Stimulated activated CD8-positive, alpha-beta memory T cell treated with anti-CD3 and anti-CD28 coated beads, Interleukin-4, amount 100 ng/mL, for 24 hours (primary cell): ENCODE data around the gene TPI1.
A peak's percentile ranks its signal among the peaks of the same experiment; 100 is the strongest.

Experiments
- DNase-seq: peaks from one replicate; pipeline ENCODE4 v3.0.0-alpha.2; 2020; ENCODE audit warnings: low read depth

The TPI1 gene

DNA sequence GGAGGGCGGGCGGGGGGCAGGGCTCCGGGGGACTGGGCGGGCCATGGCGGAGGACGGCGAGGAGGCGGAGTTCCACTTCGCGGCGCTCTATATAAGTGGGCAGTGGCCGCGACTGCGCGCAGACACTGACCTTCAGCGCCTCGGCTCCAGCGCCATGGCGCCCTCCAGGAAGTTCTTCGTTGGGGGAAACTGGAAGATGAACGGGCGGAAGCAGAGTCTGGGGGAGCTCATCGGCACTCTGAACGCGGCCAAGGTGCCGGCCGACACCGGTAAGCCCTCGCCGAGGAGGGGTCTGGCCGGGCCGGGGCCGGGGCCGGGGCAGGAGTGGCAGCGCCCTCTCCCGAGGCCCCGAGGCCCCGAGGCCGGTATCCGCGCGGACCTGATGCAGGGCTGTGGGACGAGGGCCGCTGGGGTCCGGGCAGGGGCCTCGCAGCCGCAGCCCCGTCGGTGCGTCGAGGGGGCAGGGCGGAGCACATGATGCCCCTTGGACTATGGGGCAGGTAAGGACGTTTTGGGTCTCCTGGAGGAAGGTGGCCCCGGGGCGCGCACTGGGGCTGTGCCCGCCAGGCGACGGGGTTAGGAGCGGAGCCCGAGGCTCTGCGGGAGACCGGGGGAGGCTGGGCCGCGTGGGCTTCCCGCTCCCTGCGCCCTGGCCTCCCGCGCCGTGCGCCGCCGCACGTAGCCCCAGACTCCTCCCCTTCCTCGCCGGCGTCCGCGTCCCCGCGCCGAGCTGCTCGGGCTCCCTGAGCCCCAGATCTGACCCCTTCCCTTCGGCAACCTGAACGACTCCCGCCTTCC is at the start of gene TPI1:
Gene TPI1 (plus strand): TSS at position 119 of the 798 bp plus-strand sequence. CDS start 36 bp downstream, at position 155.
- peak; percentile 71 for DNase-seq

DNA sequence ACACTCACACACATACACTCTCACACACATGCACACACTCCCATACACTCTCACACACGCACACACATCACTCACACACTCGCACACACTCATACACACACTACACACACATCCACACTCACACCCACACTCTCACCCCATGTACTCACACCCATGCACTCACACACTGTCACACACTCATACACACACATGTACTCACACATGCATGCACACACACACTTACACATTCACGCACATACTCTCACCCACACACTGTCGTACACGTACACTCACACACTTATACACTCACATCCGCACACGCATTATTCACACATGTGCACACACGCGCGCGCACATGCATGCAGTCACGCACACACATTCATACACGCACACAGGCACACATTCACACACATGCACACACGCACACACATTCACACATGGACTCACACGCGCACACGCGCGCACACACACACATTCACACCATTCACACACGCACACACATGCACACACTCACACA is 49.6 kb upstream of the TPI1 start:
- DNase-seq, result no peak

- no peak for DNase-seq
Measured at GRCh38 chr12:6818222-6818621, 49.1 kb upstream of the TPI1 start.

DNA sequence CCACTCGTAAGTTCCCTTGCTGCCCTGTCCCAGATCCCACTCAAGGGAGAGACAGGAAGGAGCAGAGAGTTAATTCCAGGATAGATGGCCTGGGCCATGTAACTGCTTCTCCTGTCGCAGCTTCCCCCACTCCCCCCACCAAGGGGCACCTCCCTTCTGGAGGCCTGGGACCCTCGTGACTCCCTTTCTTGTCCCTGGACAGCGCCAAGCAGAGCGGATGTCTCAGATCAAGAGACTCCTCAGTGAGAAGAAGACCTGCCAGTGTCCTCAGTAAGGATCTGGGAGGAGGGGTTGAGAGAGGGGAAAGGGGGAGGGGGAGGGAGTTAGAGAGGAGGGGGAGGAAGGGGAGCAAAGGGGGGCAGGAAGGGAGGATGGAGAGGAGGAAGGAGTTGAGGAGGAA is 48.7 kb upstream of the TPI1 start:
- no peak for DNase-seq

GRCh38 chr12:6819106-6820030 is 48.0 kb upstream of the TPI1 start:
- DNase-seq, result no peak

DNA sequence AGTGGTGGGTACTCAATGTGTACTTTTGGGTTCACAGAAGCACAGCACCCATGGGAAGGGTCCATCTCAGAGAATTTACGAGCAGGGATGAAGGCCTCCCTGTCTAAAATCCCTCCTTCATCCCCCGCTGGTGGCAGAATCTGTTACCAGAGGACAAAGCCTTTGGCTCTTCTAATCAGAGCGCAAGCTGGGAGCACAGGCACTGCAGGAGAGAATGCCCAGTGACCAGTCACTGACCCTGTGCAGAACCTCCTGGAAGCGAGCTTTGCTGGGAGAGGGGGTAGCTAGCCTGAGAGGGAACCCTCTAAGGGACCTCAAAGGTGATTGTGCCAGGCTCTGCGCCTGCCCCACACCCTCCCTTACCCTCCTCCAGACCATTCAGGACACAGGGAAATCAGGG is 47.2 kb upstream of the TPI1 start:
- DNase-seq, result no peak

DNA sequence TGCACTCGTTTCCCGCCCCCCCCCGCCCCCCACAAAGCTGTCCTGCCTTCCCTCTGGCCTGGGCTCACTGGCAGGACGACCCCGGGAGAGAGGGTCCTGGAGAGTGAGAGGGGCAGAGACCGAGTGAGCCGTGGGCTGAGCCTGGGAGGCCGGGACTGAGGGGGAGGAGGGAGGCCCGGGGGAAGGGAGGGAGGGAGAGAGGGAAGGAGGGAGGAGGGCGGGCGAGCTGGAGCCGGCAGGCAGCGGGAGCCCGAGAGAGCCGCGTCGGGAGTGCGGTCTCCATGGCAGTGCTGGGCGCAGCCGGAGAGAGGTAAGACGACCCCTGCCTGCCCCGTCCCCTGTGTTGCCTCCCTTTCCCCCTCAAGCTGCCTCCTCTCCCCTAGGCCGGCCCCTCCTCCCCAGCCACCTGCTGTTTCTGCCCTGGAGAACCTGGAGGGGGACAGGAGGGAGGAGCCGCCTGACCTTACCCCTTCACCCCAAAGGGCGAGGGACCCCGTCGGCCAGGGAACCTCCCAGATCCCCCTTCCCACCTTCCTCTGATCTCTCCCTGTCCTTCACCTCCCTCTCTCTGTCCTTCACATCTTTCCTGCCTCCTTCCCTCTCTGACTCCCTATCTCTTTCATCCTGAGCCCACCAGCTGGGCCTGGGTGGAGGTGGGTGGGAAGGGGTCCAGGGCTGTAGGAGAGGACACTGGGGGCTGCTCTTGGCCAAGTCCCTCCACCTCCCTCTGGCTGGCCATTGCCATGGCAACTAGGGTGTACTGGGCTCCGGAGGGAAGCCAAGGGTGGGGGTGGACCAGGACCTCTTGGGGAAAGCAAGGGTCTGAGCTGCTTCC is 45.5 kb upstream of the TPI1 start, which contains the start of gene GPR162:
Gene GPR162 (plus strand): TSS at position 231 of the 835 bp plus-strand sequence. CDS start 2,078 bp downstream, outside the sequence.
- DNase-seq, result no peak

DNA sequence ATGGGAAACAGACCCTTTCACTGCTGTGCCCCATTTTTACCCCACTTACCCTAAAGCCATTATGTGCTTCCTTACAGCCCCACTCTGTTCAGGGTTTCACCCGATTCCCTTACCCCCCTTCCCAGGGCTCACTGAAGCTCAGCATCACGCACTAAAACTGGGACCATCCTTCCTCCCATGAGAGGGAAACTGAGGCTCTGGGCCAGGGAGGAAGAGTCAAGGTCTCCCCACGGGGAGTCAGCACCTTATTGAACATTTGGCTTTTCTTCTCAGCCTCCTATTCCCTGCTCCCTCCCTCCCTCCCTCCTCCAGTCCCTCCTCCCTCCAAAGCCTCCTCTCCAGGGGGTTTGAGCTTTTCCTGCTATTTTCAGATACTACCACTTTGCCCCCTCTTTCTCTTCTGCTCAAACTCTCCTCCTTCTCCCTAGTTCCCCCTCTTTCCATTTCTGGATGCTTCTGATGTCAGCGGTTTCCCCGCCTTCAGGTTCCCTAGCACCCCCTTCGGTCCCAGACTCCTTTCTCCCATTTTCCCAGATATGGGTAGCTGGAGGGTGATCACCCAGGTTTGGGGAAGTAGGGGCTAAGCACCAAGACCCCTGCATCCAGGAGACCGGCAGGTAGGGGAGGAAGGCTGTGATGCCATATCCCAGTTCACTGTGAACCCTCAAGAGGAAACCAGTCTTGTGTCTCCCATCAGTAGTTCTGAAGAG is 44.8 kb upstream of the TPI1 start:
- DNase-seq, result no peak

- no peak for DNase-seq
Measured at GRCh38 chr12:6823182-6824084, 43.9 kb upstream of the TPI1 start.

DNA sequence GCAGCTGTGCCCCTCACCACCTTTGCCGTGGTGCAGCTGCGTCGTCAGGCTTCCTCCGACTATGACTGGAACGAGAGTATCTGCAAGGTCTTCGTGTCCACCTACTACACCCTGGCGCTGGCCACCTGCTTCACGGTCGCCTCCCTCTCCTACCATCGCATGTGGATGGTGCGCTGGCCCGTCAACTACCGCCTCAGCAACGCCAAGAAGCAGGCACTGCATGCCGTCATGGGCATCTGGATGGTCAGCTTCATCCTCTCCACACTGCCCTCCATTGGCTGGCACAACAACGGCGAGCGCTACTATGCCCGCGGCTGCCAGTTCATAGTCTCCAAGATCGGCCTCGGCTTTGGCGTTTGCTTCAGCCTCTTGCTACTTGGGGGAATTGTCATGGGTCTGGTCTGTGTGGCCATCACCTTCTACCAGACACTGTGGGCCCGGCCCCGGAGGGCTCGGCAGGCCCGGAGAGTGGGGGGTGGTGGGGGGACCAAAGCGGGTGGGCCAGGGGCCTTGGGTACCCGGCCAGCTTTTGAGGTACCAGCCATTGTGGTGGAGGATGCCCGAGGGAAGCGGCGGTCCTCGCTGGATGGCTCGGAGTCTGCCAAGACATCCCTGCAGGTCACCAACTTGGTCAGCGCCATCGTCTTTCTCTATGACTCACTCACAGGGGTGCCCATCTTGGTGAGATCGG is 43.1 kb upstream of the TPI1 start:
- DNase-seq, result no peak

DNA sequence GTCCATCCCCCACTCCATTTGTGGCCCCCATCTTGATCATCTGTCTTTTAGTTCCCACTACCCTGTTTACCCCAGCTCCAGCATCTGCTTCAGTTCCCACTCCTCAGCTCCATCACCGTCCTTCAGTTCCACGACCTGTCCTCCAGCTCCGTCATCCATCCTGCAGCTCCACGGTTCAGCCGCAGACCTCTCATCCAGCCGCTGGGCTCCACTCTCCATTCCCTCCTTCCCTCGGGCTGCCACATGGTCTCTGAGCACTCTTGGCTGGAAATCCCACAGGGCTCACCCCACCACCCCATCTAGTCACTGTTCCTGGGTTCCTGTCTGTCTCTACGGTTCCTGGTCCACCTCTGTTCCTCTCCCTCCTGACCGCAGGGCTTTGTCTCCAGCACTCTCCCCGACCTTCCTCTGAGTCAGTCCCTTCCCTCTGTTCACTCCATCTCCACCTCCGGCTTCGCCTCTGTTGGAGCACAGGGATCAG is 42.4 kb upstream of the TPI1 start:
- DNase-seq, result no peak

DNA sequence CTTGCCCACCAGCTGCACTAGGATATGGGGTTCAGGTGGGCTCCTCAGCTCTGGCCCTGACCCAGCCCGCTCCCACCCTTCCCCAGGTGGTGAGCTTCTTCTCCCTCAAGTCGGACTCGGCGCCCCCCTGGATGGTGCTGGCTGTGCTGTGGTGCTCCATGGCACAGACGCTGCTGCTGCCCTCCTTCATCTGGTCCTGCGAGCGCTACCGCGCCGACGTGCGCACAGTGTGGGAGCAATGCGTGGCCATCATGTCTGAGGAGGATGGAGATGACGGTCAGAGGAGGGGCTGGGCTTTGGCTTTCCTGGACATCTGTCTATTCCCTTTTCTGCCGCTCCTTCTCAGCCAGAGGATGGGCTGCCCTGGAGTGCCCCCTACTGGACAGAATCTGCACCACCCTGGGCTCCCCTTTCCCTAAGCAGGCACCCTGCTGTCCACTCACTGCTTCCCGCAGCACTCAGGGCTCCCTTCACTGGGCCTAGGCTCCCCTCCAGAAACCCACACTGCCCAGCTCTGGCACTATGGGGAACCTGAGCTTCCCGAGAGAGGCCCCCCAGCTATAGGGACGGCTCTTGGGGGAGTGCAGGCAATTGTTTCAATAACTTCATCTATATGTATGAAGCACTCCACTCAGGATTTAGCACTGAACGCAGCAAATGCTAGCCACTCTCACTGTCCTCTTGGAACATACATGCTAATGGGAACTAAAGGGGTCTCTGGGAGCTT is 41.8 kb upstream of the TPI1 start:
- DNase-seq, result peak; percentile 66

GRCh38 chr12:6826125-6826733 is 41.1 kb upstream of the TPI1 start:
- no peak for DNase-seq

- no peak for DNase-seq
Measured at GRCh38 chr12:6826734-6827436, 40.4 kb upstream of the TPI1 start.

DNA sequence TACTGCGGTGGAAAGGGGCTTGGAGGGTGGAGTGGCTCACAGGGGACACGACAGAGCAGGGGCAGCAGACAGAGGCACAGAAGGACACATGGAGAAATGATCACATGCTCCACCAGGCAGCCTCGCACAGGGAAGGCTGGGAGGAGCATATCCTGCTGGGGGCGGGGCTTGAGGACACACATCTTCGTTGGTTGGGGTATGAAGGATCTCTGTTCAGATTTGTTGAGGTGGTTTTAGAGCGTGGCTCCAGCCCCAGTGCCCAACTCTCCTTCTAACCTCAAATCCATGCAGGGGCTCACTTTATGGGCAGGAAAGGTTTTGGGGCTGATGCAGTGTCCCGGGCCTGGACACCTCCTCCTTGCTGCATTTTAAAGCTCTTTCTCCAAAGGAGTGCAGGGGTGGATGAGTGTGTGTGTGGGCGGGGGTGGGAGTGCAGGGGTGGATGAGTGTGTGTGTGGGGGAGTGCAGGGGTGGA is 39.9 kb upstream of the TPI1 start:
- DNase-seq, result peak; percentile 23

GRCh38 chr12:6827982-6828780 is 39.1 kb upstream of the TPI1 start, which contains the start of gene P3H3:
P3H3 (plus strand) TSS chr12:6828407; CDS start chr12:6828441, 34 bp downstream.
- DNase-seq, result no peak
